ENCODE measurements around the gene ELMO1.

The ELMO1 gene

GRCh38 chr7:37265876-37266275 lies 182.8 kb downstream of the ELMO1 start:
- DNase-seq: no peak

DNA sequence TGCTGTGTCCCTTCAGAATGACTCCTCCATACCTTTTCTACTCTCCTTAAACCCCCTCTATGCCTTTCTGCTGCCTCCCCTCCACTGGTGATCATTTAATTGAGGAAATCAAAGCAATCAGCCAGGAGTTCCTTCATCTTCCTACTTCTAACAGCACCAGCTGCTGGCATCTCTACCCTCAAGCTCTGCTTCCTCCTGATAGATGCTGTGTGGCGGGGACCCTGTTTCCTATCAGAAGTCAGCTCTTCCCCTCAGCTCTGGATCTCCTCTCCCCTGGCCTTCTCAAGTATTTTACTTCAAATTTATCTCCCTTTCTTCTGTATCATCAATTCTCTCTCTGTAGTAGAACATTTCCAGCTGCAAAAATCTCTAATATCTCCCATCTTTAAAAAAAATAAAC lies 183.7 kb downstream of the ELMO1 start:
- DNase-seq: no peak

DNA sequence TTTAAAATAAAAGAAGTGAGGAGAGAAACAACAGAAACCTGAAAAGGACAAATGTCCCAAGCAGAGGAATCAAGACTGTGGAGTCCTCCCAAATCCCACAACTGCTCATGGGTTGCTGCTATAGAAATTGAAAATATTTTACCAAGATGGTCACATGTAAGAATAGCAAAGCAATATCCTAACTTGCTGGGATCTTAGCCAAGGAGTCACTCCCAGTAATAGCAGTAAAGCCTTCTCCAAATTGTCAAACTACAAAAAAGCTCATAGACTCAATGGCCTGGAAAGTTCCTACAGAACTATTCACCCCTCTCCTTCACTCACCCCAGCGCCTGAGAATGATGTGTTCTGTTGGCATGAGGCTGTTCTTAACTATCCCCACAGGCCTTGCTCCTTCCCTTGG lies 186.5 kb downstream of the ELMO1 start:
- no peak for DNase-seq

DNA sequence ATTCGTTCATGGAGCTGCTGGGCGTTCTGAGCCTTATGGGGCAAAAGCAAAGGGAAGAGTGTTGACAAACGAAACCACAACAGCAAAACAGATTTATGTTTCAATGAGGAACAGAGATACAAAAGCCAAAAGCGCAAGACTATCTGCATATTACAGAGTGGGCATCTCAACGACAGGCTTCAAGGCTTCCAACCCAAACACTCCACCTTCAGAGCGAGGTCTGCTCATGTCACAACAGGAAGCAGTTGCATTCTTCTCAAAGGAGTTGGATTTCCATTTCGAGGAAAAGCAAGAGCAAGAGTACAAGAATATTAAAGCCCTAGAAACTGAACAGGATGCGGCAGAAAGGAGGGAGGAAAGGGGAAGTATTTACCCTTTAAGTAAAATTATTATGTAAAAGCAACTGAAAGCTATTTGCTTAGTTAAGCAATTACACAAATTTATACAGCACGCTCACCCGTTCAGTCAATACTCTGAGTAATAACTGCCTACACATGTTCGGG lies 189.3 kb downstream of the ELMO1 start:
- DNase-seq: no peak

DNA sequence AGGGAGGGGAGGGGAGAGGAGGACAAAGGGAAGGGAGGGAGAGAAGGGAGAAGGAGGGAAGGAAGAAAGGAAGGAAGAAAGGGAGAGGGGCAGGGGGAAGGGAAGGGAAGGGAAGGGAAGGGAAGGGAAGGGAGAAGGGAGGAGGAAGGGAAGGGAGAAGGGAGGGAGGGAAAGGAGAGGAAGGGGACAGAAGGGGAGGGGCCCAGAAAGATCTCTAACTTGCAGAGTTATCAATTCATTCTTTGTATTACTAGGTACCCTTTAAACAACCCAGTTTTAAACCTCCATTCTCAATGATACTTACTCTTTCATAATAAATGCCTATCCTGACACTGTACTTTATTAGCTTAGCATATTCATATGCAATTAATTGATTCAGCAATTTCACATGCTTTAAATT lies 192.0 kb downstream of the ELMO1 start:
- DNase-seq: no peak

- no peak for DNase-seq
These were observed 193.2 kb downstream of the ELMO1 start for GRCh38 chr7:37255327-37255944.

DNA sequence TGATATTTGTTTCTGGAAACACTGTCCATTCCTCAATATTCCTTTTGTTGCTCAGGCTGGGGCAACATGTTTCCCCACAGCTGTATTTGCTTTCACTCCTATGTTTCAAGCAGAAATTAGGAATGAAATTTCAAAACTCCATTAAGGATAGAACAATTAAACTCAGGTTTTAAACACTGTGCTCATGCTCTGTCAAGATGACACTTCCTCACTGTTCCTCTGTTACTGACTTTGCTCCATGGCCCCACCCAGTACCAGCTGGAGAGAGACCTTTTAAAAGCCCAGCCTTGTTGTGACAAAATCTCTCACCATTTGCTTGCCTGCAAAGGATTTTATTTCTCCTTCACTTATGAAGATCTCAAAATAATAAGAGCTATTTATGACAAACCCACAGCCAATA lies 197.4 kb downstream of the ELMO1 start:
- DNase-seq: no peak

DNA sequence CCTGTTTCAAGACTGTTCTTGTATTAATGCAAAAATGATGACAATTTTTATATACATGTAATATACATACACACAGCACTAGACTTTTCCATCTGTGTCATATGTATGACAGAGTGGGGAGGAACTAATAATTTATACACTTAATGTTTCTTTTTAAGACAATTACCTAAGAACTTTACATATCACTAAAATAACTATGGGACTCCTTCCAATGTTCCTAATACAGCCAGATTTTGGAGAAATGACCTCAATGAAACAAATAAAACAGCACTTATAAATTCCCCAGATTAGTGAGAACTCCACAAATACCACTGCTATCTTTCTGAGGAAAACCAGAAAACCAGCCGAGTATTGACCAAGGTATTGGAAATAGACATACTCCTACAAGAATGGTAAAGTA lies 199.4 kb downstream of the ELMO1 start:
- no peak for DNase-seq

GRCh38 chr7:37248396-37248861 lies 200.2 kb downstream of the ELMO1 start:
- no peak for DNase-seq

GRCh38 chr7:37247861-37248260 lies 200.8 kb downstream of the ELMO1 start:
- no peak for DNase-seq

- no peak for DNase-seq
These were observed 203.1 kb downstream of the ELMO1 start for GRCh38 chr7:37245590-37245989.

DNA sequence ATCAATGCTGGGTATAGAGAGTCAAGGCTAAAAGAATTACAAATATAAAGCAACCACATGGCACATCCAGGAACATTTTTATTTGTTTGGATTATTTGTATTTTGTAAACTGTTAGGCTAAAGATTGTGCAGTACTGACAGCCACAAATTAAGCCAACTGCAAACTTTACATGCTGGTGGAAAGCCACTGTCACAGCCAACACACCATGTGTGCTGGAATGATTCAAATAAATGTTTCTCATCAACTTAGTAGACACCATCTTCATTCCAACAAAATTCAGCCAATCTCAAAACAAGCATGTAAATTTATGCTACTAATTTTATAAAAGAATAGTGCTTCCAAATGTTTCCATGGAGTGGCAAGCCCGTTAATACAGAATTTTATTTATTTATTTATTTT lies 211.8 kb downstream of the ELMO1 start:
- no peak for DNase-seq

GRCh38 chr7:37235813-37236212 lies 212.9 kb downstream of the ELMO1 start:
- no peak for DNase-seq

GRCh38 chr7:37234928-37235327 lies 213.7 kb downstream of the ELMO1 start:
- no peak for DNase-seq

DNA sequence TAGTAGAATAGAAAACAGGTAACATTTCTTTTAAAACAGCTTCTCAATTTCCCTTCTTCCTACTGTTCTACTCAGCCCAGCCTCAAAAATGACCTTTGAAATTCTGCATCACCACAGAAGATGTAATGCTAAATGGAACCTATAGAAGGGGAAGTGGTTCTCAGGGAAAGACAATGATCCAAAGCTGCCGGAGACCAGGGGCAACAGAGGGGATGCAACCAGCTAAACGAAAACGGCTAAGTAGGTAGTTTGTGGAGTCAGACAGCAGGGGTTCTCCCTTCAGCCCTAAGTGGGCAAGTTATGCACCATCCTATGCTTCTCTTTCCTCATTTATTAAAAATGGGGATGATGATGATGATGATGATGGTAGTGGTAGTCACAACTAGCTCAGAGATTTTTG lies 214.3 kb downstream of the ELMO1 start:
- DNase-seq: no peak

GRCh38 chr7:37231613-37232012 lies 217.1 kb downstream of the ELMO1 start:
- no peak for DNase-seq

- no peak for DNase-seq
These were observed 218.4 kb downstream of the ELMO1 start for GRCh38 chr7:37230221-37230620.

DNA sequence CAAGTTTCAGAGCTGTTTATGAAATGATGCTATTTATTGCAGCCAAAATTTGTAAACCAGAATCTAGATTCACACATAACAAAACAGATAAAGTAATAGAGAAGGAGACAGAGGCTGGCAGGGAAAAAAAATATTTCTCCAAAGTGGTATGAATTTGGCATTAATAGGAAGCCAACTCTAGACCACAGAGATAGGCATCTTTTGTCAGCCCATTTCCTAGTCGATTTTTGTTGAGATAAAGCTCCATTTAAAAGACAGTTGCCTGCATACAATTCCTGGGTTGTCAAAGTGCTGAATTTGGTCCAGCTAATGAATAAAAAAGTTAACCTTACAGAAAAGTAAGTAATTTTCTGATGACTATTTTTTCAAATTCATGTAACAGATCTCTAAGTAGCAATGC lies 219.3 kb downstream of the ELMO1 start:
- DNase-seq: no peak

- no peak for DNase-seq
These were observed 223.2 kb downstream of the ELMO1 start for GRCh38 chr7:37225285-37225969.

DNA sequence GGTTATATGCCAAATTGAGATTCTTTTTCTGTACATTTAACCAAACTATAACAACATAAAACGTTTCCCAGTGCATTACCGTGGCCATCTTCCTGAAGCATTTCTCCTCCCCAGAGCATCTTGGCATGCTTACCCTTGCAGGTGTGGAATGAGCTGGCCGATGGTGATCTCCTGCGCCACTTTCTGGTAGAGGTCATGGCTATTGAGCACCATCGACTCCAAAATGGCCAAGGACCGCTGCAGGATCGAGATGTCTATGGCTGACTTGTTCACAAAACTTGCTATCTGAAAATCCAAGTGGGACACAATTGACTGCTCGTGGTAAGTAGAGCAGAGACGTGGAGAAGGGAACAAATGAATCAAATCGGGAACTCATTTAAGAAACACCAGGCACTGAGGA lies 223.9 kb downstream of the ELMO1 start:
- DNase-seq: no peak

GRCh38 chr7:37220664-37221063 lies 228.0 kb downstream of the ELMO1 start:
- DNase-seq: no peak

- no peak for DNase-seq
These were observed 229.7 kb downstream of the ELMO1 start for GRCh38 chr7:37218956-37219355.

DNA sequence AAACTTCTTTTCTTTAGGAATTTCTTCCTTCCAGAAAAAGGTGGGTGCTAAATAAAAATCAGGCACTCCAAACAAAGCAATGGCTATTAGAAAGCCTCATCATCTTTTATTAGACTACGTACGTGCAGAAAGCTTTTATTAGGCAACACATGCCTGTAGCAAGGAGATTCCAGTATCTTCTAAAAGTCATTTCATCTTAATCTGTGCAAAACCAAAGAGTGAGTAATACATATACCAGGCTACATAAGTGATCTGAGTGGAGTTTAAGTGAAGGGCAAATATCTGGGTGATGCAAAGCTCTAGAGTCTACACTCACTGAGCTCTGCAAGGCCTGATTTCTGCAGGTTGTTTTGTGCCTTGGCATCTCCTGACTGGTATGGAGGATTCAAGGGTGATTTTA lies 231.7 kb downstream of the ELMO1 start:
- DNase-seq: no peak

- no peak for DNase-seq
These were observed 232.4 kb downstream of the ELMO1 start for GRCh38 chr7:37216156-37216852.

Data from right kidney (tissue), 1 donor.